Hepatocyte (in vitro differentiated cells): Measurements from ENCODE around the gene CAMKK1.

ENCODE experiments used
- CTCF ChIP-seq: fragments of 200-600 bp; sonication (generic); IDR thresholded peaks from 2 replicates; pipeline ENCODE4 v1.5.1; 2016; ENCODE audit warnings: antibody characterized with exemption, mild to moderate bottlenecking; ENCODE audit not compliant: poor library complexity
- EZH2 ChIP-seq: fragments of 200-600 bp; sonication (generic); IDR thresholded peaks from 2 replicates; pipeline ENCODE4 v1.6.1; 2016; ENCODE audit warnings: antibody characterized with exemption, mild to moderate bottlenecking, borderline replicate concordance

DNA sequence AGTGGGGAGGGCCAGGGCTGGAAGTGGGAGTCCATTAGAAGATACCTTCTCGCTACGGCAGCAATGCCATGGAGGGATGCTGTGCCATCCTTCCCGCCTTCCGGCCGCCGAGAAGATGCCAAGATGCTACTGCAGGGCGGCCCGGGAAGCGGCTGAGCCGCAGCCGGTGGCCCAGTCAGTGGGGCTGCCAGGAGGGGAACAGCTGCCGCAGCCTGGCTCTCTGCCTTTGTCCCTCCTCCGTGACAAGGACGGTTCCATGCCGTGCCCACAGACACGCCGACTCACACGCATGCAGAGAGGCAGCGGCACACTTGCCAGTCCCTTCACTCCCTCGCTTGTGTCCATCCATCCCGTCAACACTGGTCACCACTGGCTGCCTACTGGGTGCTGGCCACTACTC is 26.6 kb downstream of the CAMKK1 start:
- TF ChIP-seq CTCF (no peak), EZH2 (no peak)
